Measurements from ENCODE around the gene TMEM167A.

Gene TMEM167A

GRCh38 chr5:83107692-83108420 is 30.7 kb upstream of the TMEM167A start:
- no peak overlapping the region for H3K4me3 ChIP-seq
- H4K20me1 ChIP-seq = no peaks in the 10 kb centered on the region
- H3K4me1 ChIP-seq = no peaks in the 10 kb centered on the region
- peaks cover 8 to 35% (median 9%) of the 10 kb centered on the region in 11 experiments; a peak in 21 of 22 replicates for H3K36me3 ChIP-seq
- H3K27me3 ChIP-seq = no peaks in the 10 kb centered on the region
- H3K9me3 ChIP-seq (replicated peaks in 1 of 11) = peaks cover 7 to 9% (median 8%) of the 10 kb centered on the region in 11 experiments
- H3K27ac ChIP-seq = no peak overlapping the region
- H3K4me2 ChIP-seq = no peak overlapping the region
- TF ChIP-seq Cebpa-rat (IDR thresholded peaks at IDR 0.05) = no peak
- no peak overlapping the region for H3K9ac ChIP-seq

DNA sequence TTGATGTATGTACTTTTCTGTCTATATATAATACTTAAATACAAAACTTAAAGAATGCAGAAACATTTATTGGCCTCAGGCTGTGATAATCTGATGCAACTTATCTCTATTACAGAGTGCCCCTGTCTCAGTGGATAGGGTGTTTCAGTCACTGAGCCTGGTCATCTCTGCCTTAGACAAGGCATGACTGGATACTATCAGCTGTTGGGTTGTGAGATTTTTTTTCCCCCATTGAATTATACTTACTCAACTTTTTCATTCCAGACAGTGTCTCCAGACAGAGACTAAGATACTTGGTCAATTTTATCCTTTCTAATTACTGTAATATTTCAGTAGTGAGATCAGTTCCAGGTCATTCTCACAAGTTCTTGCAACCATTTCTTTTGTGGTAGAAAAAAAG is 26.8 kb upstream of the TMEM167A start:
- Histone ChIP-seq H3K9ac (no peak overlapping the region), H3K9me3 (replicated peaks in 1 of 11) (no peaks in the 10 kb centered on the region), H3K4me2 (no peak overlapping the region), H3K36me3 (peaks cover 0 to 24% (median 0%) of the 10 kb centered on the region in 11 experiments; a peak in 4 of 22 replicates), H3K4me1 (no peaks in the 10 kb centered on the region), H4K20me1 (no peaks in the 10 kb centered on the region), H3K4me3 (no peak overlapping the region), H3K27me3 (no peaks in the 10 kb centered on the region), H3K27ac (no peak overlapping the region)
- no peak for TF ChIP-seq Cebpa-rat (IDR thresholded peaks at IDR 0.05)

DNA sequence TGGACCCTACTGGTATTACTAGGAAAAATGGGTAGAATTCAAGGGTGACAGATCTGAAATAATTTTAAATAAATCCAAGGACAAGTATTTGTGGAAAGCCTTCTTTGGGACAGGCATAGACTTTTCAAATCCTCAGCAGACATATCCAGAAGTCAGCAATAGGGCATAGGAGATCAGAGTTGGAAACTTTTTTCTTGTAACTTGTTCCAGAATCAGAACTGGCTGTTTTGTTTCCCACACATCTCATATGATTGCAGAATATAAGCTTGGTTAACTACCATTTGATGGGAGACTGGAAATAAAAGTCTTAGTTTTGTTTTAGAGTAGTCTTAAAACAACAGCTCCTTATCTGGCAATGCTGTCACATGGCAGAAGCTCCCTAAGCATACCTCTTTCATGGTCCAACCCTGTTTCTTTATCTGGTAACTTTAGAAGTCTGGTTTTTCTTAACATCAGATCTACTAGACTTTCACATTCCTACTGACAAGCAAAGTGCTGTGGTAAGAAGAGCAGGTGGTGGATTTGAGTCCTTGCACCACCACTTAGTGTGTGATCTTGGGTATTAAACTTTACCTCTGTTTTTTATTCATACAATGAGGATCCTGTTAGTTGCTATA is 25.3 kb upstream of the TMEM167A start:
- H3K9me3 ChIP-seq (replicated peaks in 1 of 11) = no peaks in the 10 kb centered on the region
- H4K20me1 ChIP-seq = no peaks in the 10 kb centered on the region
- H3K4me2 ChIP-seq = no peak overlapping the region
- peaks cover 0 to 8% (median 0%) of the 10 kb centered on the region in 10 experiments; a peak in 4 of 20 replicates for H3K4me1 ChIP-seq
- no peak overlapping the region for H3K27ac ChIP-seq
- H3K36me3 ChIP-seq = peaks cover 0 to 16% (median 0%) of the 10 kb centered on the region in 11 experiments; a peak in 3 of 22 replicates
- no peaks in the 10 kb centered on the region for H3K27me3 ChIP-seq
- TF ChIP-seq Cebpa-rat (IDR thresholded peaks at IDR 0.05) = no peak
- no peak overlapping the region for H3K9ac ChIP-seq
- H3K4me3 ChIP-seq = no peak overlapping the region

DNA sequence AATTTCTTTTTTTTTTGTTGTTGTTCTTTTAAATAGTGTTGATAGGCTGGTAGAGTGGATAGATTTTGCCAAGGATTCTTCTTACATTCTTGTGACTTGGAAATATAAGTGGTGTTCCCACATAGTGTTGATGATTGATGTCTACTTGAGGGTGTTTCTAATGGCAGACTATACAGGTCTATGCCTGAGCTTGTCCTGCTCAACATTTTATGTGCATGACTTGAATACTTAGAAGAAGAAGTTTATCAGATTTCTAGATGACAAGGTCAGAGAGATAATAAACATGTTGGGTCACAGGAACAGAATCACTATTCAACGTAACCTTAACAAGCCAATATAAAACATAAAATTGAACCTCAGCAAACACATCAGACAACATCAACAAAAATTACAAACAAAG is 24.3 kb upstream of the TMEM167A start:
- Histone ChIP-seq H3K4me1 (peaks cover 0 to 18% (median 0%) of the 10 kb centered on the region in 10 experiments; a peak in 6 of 20 replicates), H3K4me3 (no peak overlapping the region), H3K9me3 (replicated peaks in 1 of 11) (no peaks in the 10 kb centered on the region), H4K20me1 (no peaks in the 10 kb centered on the region), H3K36me3 (peaks cover 0 to 9% (median 0%) of the 10 kb centered on the region in 11 experiments; a peak in 3 of 22 replicates), H3K27ac (no peak overlapping the region), H3K27me3 (no peaks in the 10 kb centered on the region), H3K9ac (no peak overlapping the region), H3K4me2 (no peak overlapping the region)
- no peak for TF ChIP-seq Cebpa-rat (IDR thresholded peaks at IDR 0.05)

DNA sequence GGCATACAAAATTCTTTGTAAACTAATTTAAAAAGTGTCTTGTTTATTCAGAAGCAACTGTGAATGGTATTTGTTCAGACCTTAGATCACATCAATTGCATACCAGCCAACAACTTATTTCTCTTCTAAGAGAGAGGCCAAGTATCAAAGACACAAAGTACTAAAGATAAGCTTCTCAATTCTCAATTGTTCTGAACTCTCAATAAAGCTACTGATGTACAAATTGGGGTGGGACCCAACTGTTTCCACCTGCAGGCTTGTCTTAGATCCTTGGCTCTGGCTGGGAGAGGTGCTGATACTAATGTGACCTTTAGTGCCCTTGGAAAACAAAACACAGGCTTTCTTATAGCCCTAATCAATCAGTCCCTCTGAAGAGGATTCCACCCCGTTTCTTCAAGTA is 22.3 kb upstream of the TMEM167A start:
- H3K4me1 ChIP-seq = peaks cover 0 to 31% (median 0%) of the 10 kb centered on the region in 10 experiments; a peak in 7 of 20 replicates
- no peak for TF ChIP-seq Cebpa-rat (IDR thresholded peaks at IDR 0.05)
- H3K9ac ChIP-seq = no peak overlapping the region
- H3K4me3 ChIP-seq = no peak overlapping the region
- H3K27ac ChIP-seq = no peak overlapping the region
- no peaks in the 10 kb centered on the region for H4K20me1 ChIP-seq
- H3K36me3 ChIP-seq = peaks cover 0 to 14% (median 6%) of the 10 kb centered on the region in 11 experiments; a peak in 6 of 22 replicates
- H3K27me3 ChIP-seq = no peaks in the 10 kb centered on the region
- peaks cover 7 to 20% (median 18%) of the 10 kb centered on the region in 11 experiments for H3K9me3 ChIP-seq (replicated peaks in 1 of 11)
- no peak overlapping the region for H3K4me2 ChIP-seq

DNA sequence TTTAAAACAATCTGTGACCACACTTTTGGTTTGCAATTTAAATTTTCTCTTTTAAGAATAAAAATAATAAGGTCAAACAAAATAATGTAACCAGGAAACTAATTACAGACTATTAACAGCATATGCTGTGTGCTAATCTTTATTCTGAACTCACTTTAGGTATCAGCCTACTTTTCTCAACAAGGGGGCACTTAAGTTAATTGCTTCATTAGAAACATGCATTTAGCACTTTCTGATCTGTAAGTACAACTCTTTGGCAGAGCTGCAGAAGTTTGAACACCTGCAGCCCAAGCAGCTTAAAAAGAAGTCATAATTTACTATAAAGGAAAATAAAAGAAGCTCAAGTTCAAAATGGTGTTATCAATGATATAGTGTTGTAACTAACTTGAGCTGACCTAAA is 21.8 kb upstream of the TMEM167A start:
- no peak overlapping the region for H3K4me3 ChIP-seq
- no peaks in the 10 kb centered on the region for H4K20me1 ChIP-seq
- no peak overlapping the region for H3K27ac ChIP-seq
- peaks cover 10 to 23% (median 20%) of the 10 kb centered on the region in 11 experiments for H3K9me3 ChIP-seq (replicated peaks in 1 of 11)
- H3K27me3 ChIP-seq = no peaks in the 10 kb centered on the region
- no peak overlapping the region for H3K9ac ChIP-seq
- no peak for TF ChIP-seq Cebpa-rat (IDR thresholded peaks at IDR 0.05)
- H3K4me2 ChIP-seq = no peak overlapping the region
- peaks cover 0 to 31% (median 0%) of the 10 kb centered on the region in 10 experiments; a peak in 7 of 20 replicates for H3K4me1 ChIP-seq
- peaks cover 0 to 14% (median 6%) of the 10 kb centered on the region in 11 experiments; a peak in 6 of 22 replicates for H3K36me3 ChIP-seq

DNA sequence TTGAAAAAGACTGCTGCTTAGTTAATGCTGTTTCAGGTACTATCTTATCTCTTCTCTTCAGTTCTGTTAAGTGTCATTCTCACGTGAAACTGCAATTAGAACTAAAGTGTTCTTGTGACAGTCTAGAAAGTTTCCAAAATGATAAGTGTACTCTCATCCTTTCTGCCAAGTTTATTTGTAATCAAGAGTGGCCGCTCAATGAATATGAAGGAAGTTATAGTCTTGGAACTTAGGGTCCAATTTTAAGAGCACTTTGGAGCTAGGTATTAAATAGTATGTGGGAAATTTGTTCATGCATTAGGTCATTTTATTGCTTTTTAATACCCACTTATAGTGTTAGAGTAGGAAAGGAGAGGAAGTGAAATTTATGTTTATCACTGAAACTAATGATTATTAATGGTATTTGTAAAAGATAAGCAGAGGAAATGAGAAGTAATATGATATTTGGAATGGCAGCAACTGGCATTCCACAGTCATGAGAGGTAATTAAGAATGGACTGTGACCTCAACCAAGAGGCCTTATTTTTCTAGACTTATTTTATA is 20.6 kb upstream of the TMEM167A start:
- H3K27ac ChIP-seq = no peak overlapping the region
- no peaks in the 10 kb centered on the region for H4K20me1 ChIP-seq
- H3K9me3 ChIP-seq (replicated peaks in 1 of 11) = peaks cover 23 to 35% (median 33%) of the 10 kb centered on the region in 11 experiments
- H3K4me2 ChIP-seq = peak overlapping the region in 1 of 11 experiments; percentile 9; a peak in 1 of 22 replicates
- TF ChIP-seq Cebpa-rat (IDR thresholded peaks at IDR 0.05) = no peak
- no peak overlapping the region for H3K9ac ChIP-seq
- H3K36me3 ChIP-seq = peaks cover 0 to 14% (median 10%) of the 10 kb centered on the region in 11 experiments; a peak in 10 of 22 replicates
- H3K4me1 ChIP-seq = peaks cover 0 to 34% (median 4%) of the 10 kb centered on the region in 10 experiments; a peak in 12 of 20 replicates
- H3K27me3 ChIP-seq = no peaks in the 10 kb centered on the region
- no peak overlapping the region for H3K4me3 ChIP-seq

DNA sequence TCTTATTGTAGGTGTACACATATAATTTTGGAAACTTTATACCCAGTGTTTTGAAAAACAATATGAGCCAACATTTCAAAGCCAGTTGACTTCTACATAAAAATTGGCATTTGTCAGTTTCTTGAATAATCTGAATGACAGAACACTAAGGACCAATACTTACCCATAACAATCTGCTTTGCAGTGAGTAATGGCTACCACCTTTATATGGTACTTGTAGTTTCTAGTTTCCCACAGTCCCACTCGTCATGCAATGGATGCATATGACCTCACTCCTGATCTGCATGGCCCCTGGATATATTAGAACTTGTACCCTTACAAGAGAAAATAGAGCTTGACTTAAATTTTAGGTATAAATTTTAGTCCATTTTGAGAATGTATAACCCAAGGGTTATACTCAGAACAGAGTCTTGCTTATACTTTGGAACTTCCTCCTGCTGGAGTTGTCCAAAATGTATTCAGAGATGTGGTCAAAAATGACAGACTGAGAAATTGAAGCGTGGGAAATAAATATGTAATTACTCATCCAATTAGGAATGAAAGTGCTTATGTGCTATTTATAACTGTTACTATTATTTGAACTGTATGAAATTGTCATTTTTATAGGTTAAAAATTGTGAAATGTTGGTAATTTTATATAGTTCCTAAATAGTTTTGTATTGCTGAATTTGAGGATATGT is 19.6 kb upstream of the TMEM167A start:
- Histone ChIP-seq H3K27ac (no peak overlapping the region), H3K4me1 (peaks cover 0 to 43% (median 13%) of the 10 kb centered on the region in 10 experiments; a peak in 16 of 20 replicates), H3K4me2 (peak overlapping the region in 3 of 11 experiments; percentile 13 to 62 (median 34); a peak in 5 of 22 replicates), H4K20me1 (no peaks in the 10 kb centered on the region), H3K36me3 (peaks cover 0 to 14% (median 10%) of the 10 kb centered on the region in 11 experiments; a peak in 10 of 22 replicates), H3K9me3 (replicated peaks in 1 of 11) (peaks cover 32 to 42% (median 38%) of the 10 kb centered on the region in 11 experiments), H3K27me3 (no peaks in the 10 kb centered on the region), H3K4me3 (no peak overlapping the region), H3K9ac (no peak overlapping the region)
- TF ChIP-seq Cebpa-rat (IDR thresholded peaks at IDR 0.05) = no peak
